ENCODE results near the gene KDM6A.

DNA sequence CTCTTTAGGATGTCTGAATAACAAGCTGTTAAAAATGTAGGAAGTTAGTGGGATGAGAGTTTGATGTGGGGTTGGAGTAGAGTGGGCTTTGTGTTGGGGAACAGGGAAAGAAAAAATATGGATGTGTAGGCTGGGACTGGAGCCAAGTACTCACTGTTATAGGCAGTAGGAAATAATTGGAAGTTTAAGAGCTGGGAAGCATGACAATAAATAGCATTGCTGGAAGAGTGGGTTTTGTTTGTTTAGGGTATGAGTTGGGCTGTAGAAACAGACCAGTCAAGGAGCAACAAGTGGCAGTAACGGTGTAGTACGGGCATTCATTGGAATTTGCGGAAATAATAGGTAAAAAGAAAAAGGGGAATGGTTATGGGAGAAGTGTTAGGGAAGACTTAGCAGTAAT, 81.6 kb downstream of the KDM6A start:
- TF ChIP-seq EP300 (IDR thresholded peaks at IDR 0.05): no peak
- TF ChIP-seq, protein P1, sequence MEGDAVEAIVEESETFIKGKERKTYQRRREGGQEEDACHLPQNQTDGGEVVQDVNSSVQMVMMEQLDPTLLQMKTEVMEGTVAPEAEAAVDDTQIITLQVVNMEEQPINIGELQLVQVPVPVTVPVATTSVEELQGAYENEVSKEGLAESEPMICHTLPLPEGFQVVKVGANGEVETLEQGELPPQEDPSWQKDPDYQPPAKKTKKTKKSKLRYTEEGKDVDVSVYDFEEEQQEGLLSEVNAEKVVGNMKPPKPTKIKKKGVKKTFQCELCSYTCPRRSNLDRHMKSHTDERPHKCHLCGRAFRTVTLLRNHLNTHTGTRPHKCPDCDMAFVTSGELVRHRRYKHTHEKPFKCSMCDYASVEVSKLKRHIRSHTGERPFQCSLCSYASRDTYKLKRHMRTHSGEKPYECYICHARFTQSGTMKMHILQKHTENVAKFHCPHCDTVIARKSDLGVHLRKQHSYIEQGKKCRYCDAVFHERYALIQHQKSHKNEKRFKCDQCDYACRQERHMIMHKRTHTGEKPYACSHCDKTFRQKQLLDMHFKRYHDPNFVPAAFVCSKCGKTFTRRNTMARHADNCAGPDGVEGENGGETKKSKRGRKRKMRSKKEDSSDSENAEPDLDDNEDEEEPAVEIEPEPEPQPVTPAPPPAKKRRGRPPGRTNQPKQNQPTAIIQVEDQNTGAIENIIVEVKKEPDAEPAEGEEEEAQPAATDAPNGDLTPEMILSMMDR (IDR thresholded peaks at IDR 0.05): no peak
